ENCODE data around the gene NODAL. TPM values are rescaled to one million over a fixed set of nuclear protein-coding genes. Genes with fewer than 3 reads are reported as not detected.

NODAL gene
- total RNA-seq, 1 experiment from 2014 or later = not detected

GRCh38 chr10:70465278-70465677, 23.8 kb upstream of the NODAL start:
- no peak for DNase-seq
- Histone ChIP-seq H3K36me3 (ENCODE audit: low read depth) (no peaks in the 10 kb centered on the region), H3K27me3 (ENCODE audit: insufficient read depth, low read depth) (peaks cover 21% of the 10 kb centered on the region), H3F3A (ENCODE audit: insufficient read depth, low read depth) (peaks cover 6% of the 10 kb centered on the region), H3K4me2 (no peak overlapping the region), H3K9me2 (ENCODE audit: insufficient read depth) (no peaks in the 10 kb centered on the region), H3K79me2 (ENCODE audit: low read depth) (no peaks in the 10 kb centered on the region), H3K9me3 (ENCODE audit: insufficient read depth, low read depth) (no peaks in the 10 kb centered on the region), H2AFZ (no peak overlapping the region), H3K4me1 (replicated peaks; ENCODE audit: insufficient read depth) (peaks cover 10% of the 10 kb centered on the region; the same call in 1 of the 2 replicates), H4K20me1 (ENCODE audit: insufficient read depth) (no peaks in the 10 kb centered on the region), H3K27ac (no peak overlapping the region), H3K4me3 (no peak overlapping the region)
- intact Hi-C loops (cut with micrococcal nuclease; ENCODE audit: unreplicated experiment) = no loop called here
- TF ChIP-seq EZH2 (IDR thresholded peaks at IDR 0.05; ENCODE audit: low read depth) (no peak), CTCF (conservative IDR thresholded peaks at IDR 0.05) (no peak)
- ChIA-PET POLR2A (ENCODE audit: unreplicated experiment) (no interaction called here), CTCF (interaction anchor here (0.7 kb wide), 1 partner anchor 47 kb away, joined by 6 read pairs; no protein-coding TSS in a partner anchor)
- BruUV-seq (replicated peaks) = no TSS peak

GRCh38 chr10:70462349-70462984, 21.0 kb upstream of the NODAL start:
- POLR2A ChIA-PET (ENCODE audit: unreplicated experiment) = no interaction called here
- peak; percentile 53 to 77 for DNase-seq
- no peak for TF ChIP-seq CTCF (conservative IDR thresholded peaks at IDR 0.05)
- no peak for TF ChIP-seq EZH2 (IDR thresholded peaks at IDR 0.05; ENCODE audit: low read depth)

GRCh38 chr10:70461397-70462348, 20.2 kb upstream of the NODAL start:
- peak in 1 of 2 experiments; percentile 64 for DNase-seq
- H3K27me3 ChIP-seq (ENCODE audit: insufficient read depth, low read depth) = peaks cover 20% of the 10 kb centered on the region
- H3K36me3 ChIP-seq (ENCODE audit: low read depth) = no peaks in the 10 kb centered on the region
- intact Hi-C loops (cut with micrococcal nuclease; ENCODE audit: unreplicated experiment) = loop anchor here (1.0 to 5.0 kb wide), 5 partner anchors 76 to 826 kb away; partner anchors contain the start of gene SGPL1
- no TSS peak for BruUV-seq (replicated peaks)
- H4K20me1 ChIP-seq (ENCODE audit: insufficient read depth) = no peaks in the 10 kb centered on the region
- TF ChIP-seq EZH2 (IDR thresholded peaks at IDR 0.05; ENCODE audit: low read depth) = no peak
- peak; percentile 95 for TF ChIP-seq CTCF (conservative IDR thresholded peaks at IDR 0.05)
- H2AFZ ChIP-seq = no peak overlapping the region
- no peaks in the 10 kb centered on the region for H3K9me2 ChIP-seq (ENCODE audit: insufficient read depth)
- peaks cover 6% of the 10 kb centered on the region for H3F3A ChIP-seq (ENCODE audit: insufficient read depth, low read depth)
- ChIA-PET CTCF (interaction anchor here (0.6 to 1.2 kb wide), 10 partner anchors 15 to 757 kb away, joined by 3 to 5 read pairs (median 4); no protein-coding TSS in a partner anchor), POLR2A (ENCODE audit: unreplicated experiment) (interaction anchor here (0.6 kb wide), 1 partner anchor 228 kb away, joined by 4 read pairs; no protein-coding TSS in a partner anchor)
- no peaks in the 10 kb centered on the region for H3K79me2 ChIP-seq (ENCODE audit: low read depth)
- peaks cover 14% of the 10 kb centered on the region; the same call in 1 of the 2 replicates for H3K4me1 ChIP-seq (replicated peaks; ENCODE audit: insufficient read depth)
- H3K27ac ChIP-seq = no peak overlapping the region
- H3K4me3 ChIP-seq = no peak overlapping the region
- H3K4me2 ChIP-seq = no peak overlapping the region
- no peaks in the 10 kb centered on the region for H3K9me3 ChIP-seq (ENCODE audit: insufficient read depth, low read depth)

More at GRCh38 chr10:70462349-70462984, 21.0 kb upstream of the NODAL start:
- Histone ChIP-seq H3K36me3 (ENCODE audit: low read depth) (no peaks in the 10 kb centered on the region), H2AFZ (no peak overlapping the region), H3K9me3 (ENCODE audit: insufficient read depth, low read depth) (no peaks in the 10 kb centered on the region), H3F3A (ENCODE audit: insufficient read depth, low read depth) (peaks cover 6% of the 10 kb centered on the region), H3K9me2 (ENCODE audit: insufficient read depth) (no peaks in the 10 kb centered on the region), H3K4me1 (replicated peaks; ENCODE audit: insufficient read depth) (peaks cover 14% of the 10 kb centered on the region; the same call in 1 of the 2 replicates), H4K20me1 (ENCODE audit: insufficient read depth) (no peaks in the 10 kb centered on the region), H3K27ac (no peak overlapping the region), H3K4me3 (no peak overlapping the region), H3K27me3 (ENCODE audit: insufficient read depth, low read depth) (peaks cover 21% of the 10 kb centered on the region), H3K79me2 (ENCODE audit: low read depth) (no peaks in the 10 kb centered on the region), H3K4me2 (no peak overlapping the region)
- CTCF ChIA-PET = interaction anchor here (0.5 to 1.2 kb wide), 6 partner anchors 14 to 756 kb away, joined by 3 to 13 read pairs (median 4); no protein-coding TSS in a partner anchor
- BruUV-seq (replicated peaks) = no TSS peak
- intact Hi-C loops (cut with micrococcal nuclease; ENCODE audit: unreplicated experiment) = loop anchor here (5.0 kb wide), 2 partner anchors 355 to 825 kb away; partner anchors contain the start of gene SGPL1
